H1 (cell line): ENCODE results near the gene KDM2A. TPM values are rescaled to one million over a fixed set of nuclear protein-coding genes. Genes with fewer than 3 reads are reported as not detected.

Experiments used
- CTCF ChIA-PET: fragments of 300-600 bp; sonication (Branson Sonifier 250); formaldehyde crosslinking; loops from one replicate; lab custom pipeline; 2021; ENCODE audit not compliant: partially characterized antibody; lab: Charles Lee
- POLR2A ChIA-PET: fragments of 300-600 bp; sonication (Branson Sonifier 250); formaldehyde crosslinking; loops from one replicate; lab custom pipeline; 2021; ENCODE audit warnings: inconsistent platforms; ENCODE audit not compliant: partially characterized antibody; lab: Charles Lee
- DNase-seq, 2 experiments: peaks; one replicate each; pipeline versions ENCODE4 v3.0.0 to v3.0.0-alpha.2; 2010 to 2022; ENCODE audit warnings: low spot score in 2 of 2, low read depth in 1 of 2, mixed read lengths in 1 of 2
- FAIRE-seq: peaks from 2 replicates; lab custom pipeline; 2011; peaks lifted over from hg19 to GRCh38; lab: Jason Lieb, UNC
- H2AFZ ChIP-seq: 2 replicates; pipeline ENCODE4 v1.8.1; 2012; ENCODE audit warnings: low read length, inconsistent platforms
- H2AK5ac ChIP-seq: 2 replicates; pipeline ENCODE4 v1.6.1; 2013; ENCODE audit warnings: low read depth, low read length
- H2BK120ac ChIP-seq: replicated peaks from 2 replicates; pipeline ENCODE3; 2013; ENCODE audit warnings: low read depth, low read length, inconsistent platforms
- H2BK12ac ChIP-seq: 2 replicates; pipeline ENCODE4 v1.6.1; 2013; ENCODE audit warnings: low read depth, low read length
- H2BK15ac ChIP-seq: 2 replicates; pipeline ENCODE4 v1.6.1; 2013; ENCODE audit warnings: low read length
- H2BK20ac ChIP-seq: 2 replicates; pipeline ENCODE4 v1.6.1; 2013; ENCODE audit warnings: low read length
- H2BK5ac ChIP-seq: 2 replicates; pipeline ENCODE4 v1.6.1; 2013; ENCODE audit warnings: low read depth, low read length
- H3K14ac ChIP-seq: 2 replicates; pipeline ENCODE4 v1.6.1; 2013; ENCODE audit warnings: inconsistent platforms; ENCODE audit not compliant: insufficient read length
- H3K18ac ChIP-seq: 2 replicates; pipeline ENCODE4 v1.6.1; 2013; ENCODE audit warnings: low read length; ENCODE audit errors: extremely low read depth
- H3K23ac ChIP-seq: 2 replicates; pipeline ENCODE4 v1.6.1; 2013; ENCODE audit warnings: inconsistent platforms; ENCODE audit not compliant: insufficient read length
- H3K23me2 ChIP-seq: 2 replicates; pipeline ENCODE4 v1.6.1; 2013; ENCODE audit warnings: low read depth, low read length
- H3K27ac ChIP-seq: 2 replicates; pipeline ENCODE4 v1.6.1; 2011; ENCODE audit warnings: low read depth, low read length, inconsistent platforms
- H3K27me3 ChIP-seq, 4 experiments: replicated peaks in 1 of 4; 1 replicate in 1 of 4; 2 replicates in 3 of 4; pipeline versions ENCODE4 v1.6.1 to v1.8.1; 2011 to 2013; ENCODE audit warnings: low read length in 3 of 4, mild to moderate bottlenecking in 3 of 4, inconsistent platforms in 2 of 4, mixed read lengths in 2 of 4, moderate library complexity in 1 of 4; ENCODE audit not compliant: control insufficient read depth in 3 of 4, insufficient read depth in 3 of 4; ENCODE audit errors: extremely low read depth in 1 of 4
- H3K36me3 ChIP-seq, 4 experiments: 2 replicates each; pipeline versions ENCODE4 v1.6.1 to v1.8.1; 2011 to 2013; ENCODE audit warnings: mild to moderate bottlenecking in 4 of 4, low read length in 3 of 4, moderate library complexity in 2 of 4, control low read depth in 1 of 4, inconsistent platforms in 1 of 4; ENCODE audit not compliant: insufficient read depth in 4 of 4, control insufficient read depth in 2 of 4
- H3K4ac ChIP-seq: replicated peaks from 2 replicates; pipeline ENCODE3; 2013; ENCODE audit warnings: low read length, low read depth, mixed read lengths, inconsistent platforms; ENCODE audit not compliant: insufficient read length
- H3K4me1 ChIP-seq, 4 experiments: replicated peaks in 1 of 4; 1 replicate in 1 of 4; 2 replicates in 3 of 4; pipeline versions ENCODE4 v1.6.1 to v1.8.1; 2011 to 2013; ENCODE audit warnings: low read length in 3 of 4, inconsistent platforms in 2 of 4, mixed read lengths in 1 of 4; ENCODE audit not compliant: insufficient read depth in 4 of 4, control insufficient read depth in 3 of 4
- H3K4me2 ChIP-seq, 2 experiments: 2 replicates each; pipeline versions ENCODE4 v1.6.1 to v1.8.1; 2011 to 2013; ENCODE audit warnings: low read depth in 2 of 2, low read length in 2 of 2, control low read depth in 1 of 2, inconsistent platforms in 1 of 2, mild to moderate bottlenecking in 1 of 2; ENCODE audit not compliant: insufficient read depth in 1 of 2
- H3K4me3 ChIP-seq, 4 experiments: fragments of 200-600, 300-600 bp in 1 of 4; sonication (generic), shearing (Covaris generic), sonication (Bioruptor Twin) in 1 of 4; 2 replicates each; pipeline versions ENCODE4 v1.5.1 to v1.8.1; 2011 to 2016; ENCODE audit warnings: low read length in 4 of 4, low read depth in 3 of 4, control low read depth in 2 of 4, inconsistent platforms in 2 of 4, mild to moderate bottlenecking in 2 of 4, mixed read lengths in 1 of 4, moderate library complexity in 1 of 4; ENCODE audit not compliant: insufficient read depth in 2 of 4; ENCODE audit errors: extremely low read depth in 1 of 4
- H3K56ac ChIP-seq: replicated peaks from 2 replicates; pipeline ENCODE3; 2013; ENCODE audit warnings: low read depth, mild to moderate bottlenecking, mixed read lengths, low read length, inconsistent platforms; ENCODE audit not compliant: insufficient read length
- H3K79me1 ChIP-seq: 2 replicates; pipeline ENCODE4 v1.6.1; 2013; ENCODE audit warnings: low read depth, low read length, control low read depth
- H3K79me2 ChIP-seq, 2 experiments: 2 replicates each; pipeline versions ENCODE4 v1.6.1 to v1.8.1; 2012 to 2013; ENCODE audit warnings: low read length in 2 of 2, mild to moderate bottlenecking in 2 of 2, inconsistent platforms in 1 of 2; ENCODE audit not compliant: insufficient read depth in 2 of 2, control insufficient read depth in 1 of 2
- H3K9ac ChIP-seq, 4 experiments: replicated peaks in 1 of 4; 1 replicate in 1 of 4; 2 replicates in 3 of 4; pipeline versions ENCODE4 v1.6.1 to v1.8.1; 2011 to 2013; ENCODE audit warnings: low read depth in 3 of 4, low read length in 3 of 4, control low read depth in 2 of 4, mild to moderate bottlenecking in 2 of 4, moderate library complexity in 2 of 4, inconsistent platforms in 1 of 4; ENCODE audit errors: extremely low read depth in 1 of 4
- H3K9me3 ChIP-seq, 2 experiments: 2 replicates each; pipeline versions ENCODE4 v1.6.1 to v1.8.1; 2012 to 2013; ENCODE audit warnings: mild to moderate bottlenecking in 2 of 2, moderate library complexity in 2 of 2, control low read depth in 1 of 2, inconsistent platforms in 1 of 2, low read depth in 1 of 2, low read length in 1 of 2, mixed read lengths in 1 of 2; ENCODE audit not compliant: insufficient read depth in 2 of 2
- H4K20me1 ChIP-seq, 2 experiments: replicated peaks in 1 of 2; 2 replicates each; pipeline versions ENCODE3 to v1.8.1; 2011 to 2013; ENCODE audit warnings: inconsistent platforms in 2 of 2, low read length in 2 of 2, mild to moderate bottlenecking in 1 of 2; ENCODE audit not compliant: insufficient read depth in 2 of 2, control insufficient read depth in 1 of 2
- H4K5ac ChIP-seq: 2 replicates; pipeline ENCODE4 v1.6.1; 2013; ENCODE audit warnings: low read length, low read depth, mixed read lengths, inconsistent platforms; ENCODE audit not compliant: insufficient read length
- H4K8ac ChIP-seq: 2 replicates; pipeline ENCODE4 v1.8.0; 2013; ENCODE audit warnings: mild to moderate bottlenecking, moderate library complexity, low read length, inconsistent platforms; ENCODE audit not compliant: insufficient read depth; ENCODE audit errors: extremely low read depth
- H4K91ac ChIP-seq: replicated peaks from 2 replicates; pipeline ENCODE3; 2013; ENCODE audit warnings: low read length, mixed read lengths, inconsistent platforms; ENCODE audit not compliant: insufficient read length
- BACH1 ChIP-seq: IDR thresholded peaks from 2 replicates; pipeline ENCODE4 v1.6.1; 2012; ENCODE audit warnings: low read length, improper control_type of control experiment
- BCL11A ChIP-seq, 2 experiments: IDR thresholded peaks; one replicate each; pipeline ENCODE4 v1.6.1; 2011; ENCODE audit warnings: low read depth in 2 of 2, low read length in 2 of 2, mild to moderate bottlenecking in 2 of 2
- BRCA1 ChIP-seq: IDR thresholded peaks from 2 replicates; pipeline ENCODE4 v1.6.1; 2012; ENCODE audit warnings: low read depth, low read length, improper control_type of control experiment
- EGR1 ChIP-seq: IDR thresholded peaks from 2 replicates; pipeline ENCODE4 v1.6.1; 2011; ENCODE audit warnings: low read depth, low read length, borderline replicate concordance
- FOSL1 ChIP-seq: IDR thresholded peaks from 2 replicates; pipeline ENCODE4 v1.6.1; 2011; ENCODE audit warnings: mild to moderate bottlenecking, low read depth, low read length, moderate library complexity; ENCODE audit not compliant: insufficient read depth
- GABPA ChIP-seq: IDR thresholded peaks from 2 replicates; pipeline ENCODE4 v1.6.1; 2011; ENCODE audit warnings: mild to moderate bottlenecking, low read length, moderate library complexity, borderline replicate concordance; ENCODE audit not compliant: insufficient read depth
- RFX5 ChIP-seq: IDR thresholded peaks from 2 replicates; pipeline ENCODE4 v1.6.1; 2011; ENCODE audit warnings: low read depth, low read length, improper control_type of control experiment, borderline replicate concordance
- RNF2 ChIP-seq: fragments of 200-900, 300-1000 bp; sonication (generic); IDR thresholded peaks from 2 replicates; pipeline ENCODE4 v1.7.1; 2016; ENCODE audit warnings: borderline replicate concordance, low read depth, mild to moderate bottlenecking, antibody characterized with exemption, low read length; ENCODE audit not compliant: poor library complexity, severe bottlenecking; ENCODE audit errors: missing control alignments
- SIRT6 ChIP-seq: IDR thresholded peaks from one replicate; pipeline ENCODE4 v1.7.1; 2012; ENCODE audit warnings: low read length, inconsistent platforms
- SP1 ChIP-seq: IDR thresholded peaks from 2 replicates; pipeline ENCODE4 v1.6.1; 2011; ENCODE audit warnings: low read depth, low read length
- SRF ChIP-seq: IDR thresholded peaks from 2 replicates; pipeline ENCODE4 v1.6.1; 2011; ENCODE audit warnings: mild to moderate bottlenecking, low read depth, low read length, moderate library complexity
- SUZ12 ChIP-seq: fragments of 200-600 bp; sonication (generic); IDR thresholded peaks from 2 replicates; pipeline ENCODE4 v1.6.1; 2012; ENCODE audit warnings: mild to moderate bottlenecking, inconsistent platforms, low read length, moderate library complexity, mixed read lengths
- TBP ChIP-seq: IDR thresholded peaks from 2 replicates; pipeline ENCODE4 v1.6.1; 2011; ENCODE audit warnings: low read depth, low read length, improper control_type of control experiment
- TEAD4 ChIP-seq: IDR thresholded peaks from 2 replicates; pipeline ENCODE4 v1.6.1; 2012; ENCODE audit warnings: low read depth, low read length, inconsistent platforms, mixed read lengths
- YY1 ChIP-seq: IDR thresholded peaks from 2 replicates; pipeline ENCODE4 v1.6.1; 2011; ENCODE audit warnings: low read depth, mild to moderate bottlenecking, low read length
- ZNF274 ChIP-seq: IDR thresholded peaks from 2 replicates; pipeline ENCODE4 v1.7.0; 2012; ENCODE audit warnings: low read length, borderline replicate concordance; ENCODE audit errors: extremely low read depth
- WGBS, 2 experiments: shearing (Covaris generic) in 1 of 2; methylation state at CpG; one replicate each; pipeline versions ENCODE4 v1.1.6 to v1.1.7; 2013 to 2015; ENCODE audit warnings: low lambda C conversion rate in 2 of 2, mixed read lengths in 2 of 2, inconsistent platforms in 1 of 2, low coverage in 1 of 2, missing lambda C conversion rate in 1 of 2; ENCODE audit not compliant: insufficient replicate concordance in 2 of 2, insufficient coverage in 1 of 2, insufficient read length in 1 of 2; ENCODE audit errors: extremely low coverage in 1 of 2, missing lambda C conversion rate in 1 of 2; 5-methylcytosine and 5-hydroxymethylcytosine counted together
- polyA plus RNA-seq, 7 experiments: library from polyadenylated mRNA; depleted of rRNA in 3 of 7; stranded (reverse) in 5 of 7; unstranded in 2 of 7; fragments of >200 nt in 5 of 7; fragments of 200-250 nt in 2 of 7; gene quantifications; 1 replicate in 5 of 7; 2 replicates in 1 of 7; 4 replicates in 1 of 7; pipeline versions ENCODE4 v1.2.1 to v1.2.3, GENCODE V29; 2011 to 2013; ENCODE audit warnings: missing spikeins in 2 of 7, mixed read lengths in 2 of 7
- total RNA-seq: library from RNA; stranded (reverse); fragmentation: NEBNext Ultra II Directional; extraction: Animal tissue kit (Norgen Biotek cat#: 25700); gene quantifications from 2 replicates; pipeline ENCODE4 v1.2.1, GENCODE V29; 2021

The KDM2A gene
- total and polyA plus RNA-seq, 2 of the 8 experiments (the other 6 are each of a cell fraction or from before 2014, with no cell fraction given) = 55.4 to 66.2 TPM

DNA sequence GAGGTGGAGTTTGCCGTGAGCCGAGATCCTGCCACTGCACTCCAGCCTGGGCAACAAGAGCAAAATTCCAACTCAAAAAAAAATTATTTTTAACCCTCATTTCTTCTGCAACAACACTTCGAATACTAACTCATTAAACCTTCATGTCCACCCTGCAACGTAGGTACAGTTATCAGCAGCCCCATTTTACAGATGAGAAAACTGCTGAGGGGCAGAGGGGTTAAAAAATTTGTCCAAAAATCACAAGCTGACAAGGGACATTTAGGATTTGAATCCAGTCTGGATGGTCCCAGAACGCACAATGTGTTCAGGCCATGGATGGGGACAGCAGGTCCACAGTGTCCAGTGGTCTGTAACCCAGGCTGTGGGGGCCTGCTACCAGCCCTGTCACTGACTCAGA lies 33.4 kb upstream of the KDM2A start:
- Histone ChIP-seq H3K14ac (no peak overlapping the region), H2BK20ac (no peak overlapping the region), H3K56ac (no peak overlapping the region), H3K18ac (no peak overlapping the region), H2BK120ac (no peak overlapping the region), H3K4me3 (no peak overlapping the region), H3K36me3 (no peaks in the 10 kb centered on the region), H4K8ac (no peak overlapping the region), H3K27me3 (no peaks in the 10 kb centered on the region), H3K27ac (no peak overlapping the region), H2AFZ (no peak overlapping the region), H4K5ac (no peak overlapping the region), H3K4me1 (peaks cover 0 to 3% (median 1%) of the 10 kb centered on the region in 4 experiments; a peak in 1 of 7 replicates), H2BK5ac (no peak overlapping the region), H3K79me1 (no peaks in the 10 kb centered on the region), H3K23ac (no peak overlapping the region), H2AK5ac (no peak overlapping the region), H3K23me2 (no peaks in the 10 kb centered on the region), H4K91ac (no peak overlapping the region), H4K20me1 (no peaks in the 10 kb centered on the region), H3K9ac (no peak overlapping the region), H3K9me3 (no peaks in the 10 kb centered on the region), H3K4ac (no peak overlapping the region), H2BK15ac (no peak overlapping the region), H3K4me2 (no peak overlapping the region), H2BK12ac (no peak overlapping the region), H3K79me2 (no peaks in the 10 kb centered on the region)
- FAIRE-seq (no peak), DNase-seq (no peak)
- WGBS, 2 experiments = 95 to 100% methylated on average over 1 to 5 of the region's 5 CpGs
- ChIA-PET CTCF (interaction anchor here (0.8 to 1.8 kb wide), 3 partner anchors 9 to 169 kb away, joined by 3 to 5 read pairs (median 5); no protein-coding TSS in a partner anchor), POLR2A (interaction anchor here (1.1 to 1.6 kb wide), 2 partner anchors 19 to 31 kb away, joined by 4 to 7 read pairs; no protein-coding TSS in a partner anchor)
- TF ChIP-seq RNF2 (no peak), RFX5 (no peak), SUZ12 (no peak), TBP (no peak), BCL11A (IDR thresholded peaks at IDR 0.05; ENCODE audit: low read depth in 2 of 2, low read length in 2 of 2) (no peak), FOSL1 (no peak), SP1 (no peak), BACH1 (no peak), SIRT6 (no peak), ZNF274 (no peak), GABPA (no peak), BRCA1 (no peak), SRF (no peak), TEAD4 (no peak), YY1 (no peak), EGR1 (no peak)
